ENCODE results near the gene TM6SF1. TPM values are rescaled to one million over a fixed set of nuclear protein-coding genes. Genes with fewer than 3 reads are reported as not detected.
"Not testable (repeated sequence)": the region's sequence is repeated elsewhere in the genome, so short reads cannot be mapped to it uniquely, and the experiment has no call there.

Gene TM6SF1
- total RNA-seq, 1 donor from 2014 or later = 0.48 TPM

DNA sequence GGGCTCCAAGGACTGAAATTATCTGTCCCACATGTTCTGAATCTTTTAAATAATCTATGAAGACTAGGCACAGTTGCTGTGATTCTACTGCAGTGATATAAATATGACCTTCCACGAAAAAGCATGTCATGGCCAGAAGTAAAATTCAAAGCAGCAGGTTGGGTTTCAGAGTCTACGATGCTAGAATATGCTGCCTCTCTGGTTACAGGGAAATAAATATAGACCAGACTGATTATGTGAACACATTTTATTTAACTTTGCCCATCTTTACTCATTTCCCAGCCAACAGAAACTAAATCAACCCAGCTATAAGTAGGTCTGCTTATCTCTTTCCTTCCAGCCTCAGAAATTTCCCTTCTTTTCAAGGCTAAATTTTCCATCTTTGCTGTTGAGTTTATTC lies 19.9 kb upstream of the TM6SF1 start:
- no peak for DNase-seq (ENCODE audit: low read depth)

DNA sequence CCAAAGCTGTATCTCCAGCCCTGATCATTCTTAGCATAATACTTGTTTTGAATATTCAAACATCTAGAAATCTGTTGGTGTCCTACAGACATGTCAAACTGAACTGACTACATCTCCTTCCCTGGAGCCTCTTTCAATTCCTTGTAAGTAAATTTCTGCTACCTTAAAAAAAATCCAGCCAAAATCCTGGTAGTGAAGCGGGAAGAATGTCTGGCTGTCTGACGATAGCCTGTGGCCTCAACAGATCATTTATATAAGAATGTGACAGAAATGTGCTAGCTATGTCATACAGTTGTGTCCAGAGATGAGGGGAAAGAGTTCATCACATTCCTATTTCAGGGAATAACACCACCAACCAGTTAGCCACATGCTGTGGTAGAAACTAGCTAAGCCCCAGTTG lies 18.6 kb upstream of the TM6SF1 start:
- DNase-seq (ENCODE audit: low read depth) = no peak

DNA sequence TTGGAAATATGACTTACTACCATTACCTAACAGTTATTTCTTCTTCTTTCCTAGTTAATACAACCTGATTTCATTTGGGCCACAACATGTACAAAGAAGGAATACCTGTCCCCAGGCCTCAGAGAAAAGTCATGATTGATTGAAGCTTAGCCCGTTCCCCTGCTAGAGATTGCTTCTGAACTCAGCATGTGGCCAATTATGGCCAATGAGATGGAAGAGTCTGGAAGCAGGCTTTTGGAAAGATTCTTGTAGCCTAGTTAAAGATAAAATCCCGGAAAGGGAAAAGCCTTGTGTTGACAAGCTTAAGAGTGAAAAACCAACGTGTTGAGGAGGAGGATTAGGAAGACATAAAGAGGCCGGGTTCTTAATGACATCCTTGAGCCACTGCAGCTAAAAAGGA lies 17.0 kb upstream of the TM6SF1 start:
- DNase-seq (ENCODE audit: low read depth) = no peak

GRCh38 chr15:83091965-83092308 lies 15.5 kb upstream of the TM6SF1 start:
- not testable (repeated sequence) for DNase-seq (ENCODE audit: low read depth)

- no peak for DNase-seq (ENCODE audit: low read depth)
Measured at GRCh38 chr15:83092309-83092976, 15.0 kb upstream of the TM6SF1 start.

DNA sequence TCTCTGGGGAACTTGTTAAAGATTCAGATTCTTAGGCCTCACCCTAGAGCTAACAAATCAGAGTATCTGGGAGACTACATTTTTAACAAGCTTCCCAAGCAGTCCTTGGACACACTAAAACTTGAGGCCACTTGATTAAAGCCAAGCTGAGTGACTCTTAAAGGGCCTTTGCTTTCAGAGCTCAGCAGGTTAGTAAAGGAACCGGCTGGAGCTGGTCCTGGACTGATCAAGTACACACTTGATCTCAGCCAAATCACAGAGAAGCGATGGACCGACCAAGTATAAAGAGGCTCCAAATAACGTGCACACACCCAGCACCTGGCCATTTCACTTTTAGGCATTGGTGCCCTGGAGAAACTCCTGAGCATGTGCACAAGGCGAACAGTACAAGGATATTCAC lies 12.9 kb upstream of the TM6SF1 start:
- DNase-seq (ENCODE audit: low read depth) = no peak

- DNase-seq (ENCODE audit: low read depth) = no peak
Measured at GRCh38 chr15:83098079-83098478, 9.4 kb upstream of the TM6SF1 start.

DNA sequence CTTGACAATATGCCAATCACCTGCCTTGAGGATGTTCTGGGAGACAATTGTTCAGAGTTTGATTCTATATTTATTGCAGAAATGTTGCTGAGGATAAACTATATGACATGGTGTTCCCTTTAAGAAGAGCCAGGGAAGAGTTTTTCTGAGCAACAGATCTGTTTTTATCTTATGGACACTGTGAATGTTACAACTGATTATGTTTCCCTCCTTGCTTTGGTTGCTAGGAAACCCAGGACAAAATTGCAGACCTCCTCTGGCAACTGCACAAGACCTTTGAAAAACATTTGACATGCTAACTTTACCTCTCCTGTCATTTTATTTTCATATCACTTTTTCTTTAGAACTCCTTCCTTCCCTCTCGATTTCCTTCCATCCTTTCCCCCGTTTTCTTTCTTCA lies 8.2 kb upstream of the TM6SF1 start:
- no peak for DNase-seq (ENCODE audit: low read depth)

GRCh38 chr15:83100097-83100646 lies 7.3 kb upstream of the TM6SF1 start:
- no peak for DNase-seq (ENCODE audit: low read depth)

GRCh38 chr15:83102346-83102745 lies 5.1 kb upstream of the TM6SF1 start:
- DNase-seq (ENCODE audit: low read depth) = no peak

DNA sequence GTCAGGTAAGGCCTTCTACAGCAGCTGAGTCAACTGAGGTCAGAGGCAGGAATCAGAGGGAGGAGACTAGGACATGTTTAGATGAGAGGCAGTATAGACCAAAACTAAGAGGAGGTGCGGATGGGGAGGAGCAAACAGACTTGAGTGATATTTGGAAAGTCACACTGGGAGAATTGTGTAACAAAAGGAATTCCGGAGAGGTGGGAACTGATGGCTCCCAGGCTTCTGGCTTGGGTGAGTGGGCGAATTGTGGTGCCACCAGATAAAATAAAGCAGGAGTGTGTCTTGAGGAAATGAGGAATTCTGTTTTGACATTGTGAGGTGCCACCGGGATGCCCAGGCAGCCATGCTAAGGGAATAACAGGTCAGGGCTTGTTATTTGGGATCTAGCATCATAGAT lies 3.3 kb upstream of the TM6SF1 start:
- DNase-seq (ENCODE audit: low read depth) = no peak

DNA sequence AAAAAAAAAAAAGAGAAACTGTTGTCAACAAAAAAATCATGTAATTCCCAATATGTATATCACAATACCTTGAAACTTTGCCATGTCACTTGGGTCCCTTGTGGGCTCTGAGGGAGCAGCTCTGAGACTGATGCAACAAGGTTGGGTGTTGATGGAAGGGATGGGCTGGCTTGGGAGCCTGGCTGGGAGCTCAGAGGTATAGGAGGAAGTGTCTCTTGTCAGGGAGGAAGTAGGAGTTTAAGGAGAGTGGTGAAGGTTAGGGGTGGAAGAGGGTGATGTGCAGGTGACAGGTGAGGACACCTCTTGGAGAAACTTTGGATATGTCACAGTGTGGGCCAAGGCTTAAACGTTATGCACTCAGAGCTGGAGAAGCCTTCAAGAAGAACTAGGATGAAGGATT lies 2.0 kb upstream of the TM6SF1 start:
- no peak for DNase-seq (ENCODE audit: low read depth)

DNA sequence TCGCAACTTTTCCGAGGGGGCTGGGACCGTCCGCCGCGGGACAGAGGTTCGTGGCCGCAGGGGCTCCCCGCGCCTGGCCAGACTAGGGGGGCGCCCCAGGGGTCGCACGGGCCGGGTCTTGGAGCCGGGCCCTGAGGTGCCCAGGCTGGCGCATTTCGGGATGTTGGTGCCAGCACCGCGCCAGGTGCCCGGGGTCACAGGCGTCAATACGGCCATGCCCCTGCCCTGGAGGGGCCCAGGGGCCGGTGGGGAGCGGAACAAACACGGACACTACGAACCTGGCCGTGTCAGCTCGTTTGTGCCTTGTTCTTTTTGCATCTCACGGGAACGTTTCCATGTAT lies 366 bp downstream of the TM6SF1 start:
- no peak for DNase-seq (ENCODE audit: low read depth)

DNA sequence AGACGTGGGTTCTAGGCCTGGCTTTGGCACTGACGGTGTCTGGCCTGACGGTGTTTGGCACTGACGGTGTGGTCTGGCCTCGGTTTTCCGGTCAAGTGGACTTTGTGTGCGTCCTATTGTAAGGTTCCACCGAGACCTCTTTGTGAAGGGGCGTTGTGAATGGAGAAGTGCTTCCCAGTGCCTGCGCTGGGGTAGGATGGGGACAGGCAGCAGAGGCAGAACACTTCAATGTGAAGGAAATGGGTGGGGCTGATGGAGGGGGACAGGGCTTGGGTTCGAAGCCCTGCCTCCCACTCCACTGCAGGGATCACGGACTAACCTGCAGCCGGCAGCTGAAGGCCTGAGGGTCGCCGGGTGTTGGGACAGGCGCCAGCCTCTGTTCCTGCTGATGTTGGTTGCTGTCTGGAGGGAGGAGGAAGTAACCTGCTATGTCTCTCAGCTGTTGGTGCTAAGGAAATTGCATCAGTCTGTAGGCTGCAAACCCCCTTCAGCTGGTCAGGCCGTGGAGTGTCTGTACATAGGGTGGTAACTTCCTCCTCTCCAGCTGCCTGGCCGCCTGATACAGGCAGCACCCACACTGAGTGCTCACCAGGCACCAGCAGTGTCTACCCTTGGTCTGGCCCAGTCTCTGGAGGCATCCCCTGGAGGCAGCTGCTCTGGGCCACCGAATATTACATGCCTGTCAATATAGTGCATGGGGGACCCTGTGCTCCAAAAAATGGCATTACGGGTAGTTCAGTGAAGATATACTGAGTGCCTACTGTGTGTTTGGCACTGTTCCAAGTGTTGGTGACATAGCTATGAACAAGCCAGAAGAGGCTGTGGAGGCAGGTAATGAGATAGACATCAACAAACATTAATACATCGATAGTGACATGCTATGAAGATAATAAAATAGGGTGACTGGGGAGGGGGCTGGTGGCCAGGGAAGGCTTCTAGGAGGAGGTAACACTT lies 1.1 kb downstream of the TM6SF1 start:
- DNase-seq (ENCODE audit: low read depth) = no peak

DNA sequence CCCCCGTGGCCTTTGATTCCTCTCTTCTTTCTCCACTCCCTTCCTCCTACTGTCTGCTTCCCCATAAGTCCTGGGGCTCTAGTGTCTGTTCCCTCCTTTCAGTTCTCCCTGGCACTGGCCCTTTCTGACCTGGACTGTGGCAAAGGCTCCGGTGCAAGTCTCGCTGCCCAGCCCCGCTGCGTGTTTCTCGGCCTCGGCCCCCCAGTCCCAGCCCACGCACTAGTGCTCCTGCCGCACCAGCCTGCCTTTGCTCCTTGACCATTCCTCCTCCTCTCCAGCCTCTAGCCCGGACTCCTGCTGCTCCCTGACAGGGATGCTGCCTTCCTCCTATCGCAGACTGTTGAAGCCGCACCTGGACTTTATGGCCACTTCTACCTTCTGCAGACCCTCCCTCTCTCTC lies 2.1 kb downstream of the TM6SF1 start:
- no peak for DNase-seq (ENCODE audit: low read depth)

- DNase-seq (ENCODE audit: low read depth) = no peak
Measured at GRCh38 chr15:83110381-83110780, 2.9 kb downstream of the TM6SF1 start.

GRCh38 chr15:83111149-83111548 lies 3.7 kb downstream of the TM6SF1 start:
- DNase-seq (ENCODE audit: low read depth) = no peak

DNA sequence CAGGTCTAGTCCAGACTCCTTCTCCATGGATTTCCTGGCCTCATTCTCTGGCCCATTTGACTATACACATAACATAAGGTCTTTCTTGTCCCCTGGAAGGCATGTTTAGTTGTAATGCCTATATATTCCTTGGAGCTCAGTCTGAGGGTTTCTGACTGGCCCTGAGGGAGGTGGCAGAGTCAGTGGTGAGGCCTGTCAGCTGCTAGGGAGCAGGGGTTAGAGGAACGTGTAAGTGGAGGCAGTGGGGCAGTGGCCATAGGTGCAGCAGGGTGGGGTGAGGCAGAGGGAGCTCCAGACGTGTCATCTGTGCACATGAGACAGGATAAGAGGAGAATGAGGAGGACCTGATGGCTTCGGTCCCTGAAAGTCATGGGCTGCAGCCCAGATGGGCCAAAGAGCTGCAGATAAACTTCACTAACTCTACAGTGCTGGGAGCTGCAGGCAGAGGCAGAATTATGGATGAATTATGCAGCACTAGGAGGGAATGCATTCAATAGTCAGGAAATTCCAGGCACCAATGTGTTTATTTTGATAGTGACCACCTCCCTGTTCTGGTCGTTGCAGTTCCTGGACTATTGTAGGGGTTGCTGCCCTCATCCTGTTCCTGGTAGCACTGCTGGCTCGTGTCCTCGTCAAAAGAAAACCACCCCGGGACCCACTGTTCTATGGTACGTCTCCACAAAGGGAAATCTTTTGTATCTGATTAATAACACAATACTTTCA lies 4.9 kb downstream of the TM6SF1 start:
- DNase-seq (ENCODE audit: low read depth) = no peak

- no peak for DNase-seq (ENCODE audit: low read depth)
Measured at GRCh38 chr15:83112956-83113299, 5.5 kb downstream of the TM6SF1 start.

- DNase-seq (ENCODE audit: low read depth) = no peak
Measured at GRCh38 chr15:83113881-83114674, 6.6 kb downstream of the TM6SF1 start.

GRCh38 chr15:83114856-83115255 lies 7.4 kb downstream of the TM6SF1 start:
- DNase-seq (ENCODE audit: low read depth) = peak; percentile 55
